ENCODE measurements around the gene CCNB2.
"Not testable (repeated sequence)": the region's sequence is repeated elsewhere in the genome, so short reads cannot be mapped to it uniquely, and the experiment has no call there.

Gene CCNB2

DNA sequence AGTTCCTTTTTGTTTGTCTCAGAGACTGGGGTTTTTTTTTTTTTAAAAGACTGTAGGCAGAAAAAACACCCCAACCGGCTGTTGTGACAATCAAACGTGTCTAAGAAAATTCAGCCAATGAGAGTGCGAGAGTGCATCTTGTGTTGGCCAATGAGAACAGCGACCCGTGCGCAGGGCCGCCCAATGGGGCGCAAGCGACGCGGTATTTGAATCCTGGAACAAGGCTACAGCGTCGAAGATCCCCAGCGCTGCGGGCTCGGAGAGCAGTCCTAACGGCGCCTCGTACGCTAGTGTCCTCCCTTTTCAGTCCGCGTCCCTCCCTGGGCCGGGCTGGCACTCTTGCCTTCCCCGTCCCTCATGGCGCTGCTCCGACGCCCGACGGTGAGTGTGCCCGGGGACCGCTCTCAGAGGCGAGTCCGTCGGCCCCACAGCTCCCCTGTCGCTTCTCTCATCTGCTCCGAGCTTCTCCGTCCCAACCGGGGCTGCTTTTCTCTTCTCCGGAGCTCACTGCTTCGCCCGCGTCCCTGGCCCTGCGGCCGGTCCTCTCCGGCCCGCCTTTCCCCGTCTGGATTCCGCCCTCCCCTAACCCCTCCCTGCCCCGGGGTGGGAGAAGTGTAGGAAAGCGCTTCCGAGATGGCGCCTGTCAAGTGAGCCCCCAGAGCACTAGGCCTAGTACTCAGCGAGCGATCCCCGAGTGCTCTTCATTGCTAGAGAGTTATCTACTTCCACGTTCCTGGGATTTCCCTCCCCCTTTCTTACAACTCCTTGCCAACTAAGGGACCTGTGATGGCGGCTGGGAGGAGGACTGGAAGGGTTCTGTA, at the start of gene CCNB2:
CCNB2 (plus strand) TSS at position 235 of the 821 bp plus-strand sequence; CDS start at position 358, 123 bp downstream.
- DNase-seq = peak; percentile 98

DNA sequence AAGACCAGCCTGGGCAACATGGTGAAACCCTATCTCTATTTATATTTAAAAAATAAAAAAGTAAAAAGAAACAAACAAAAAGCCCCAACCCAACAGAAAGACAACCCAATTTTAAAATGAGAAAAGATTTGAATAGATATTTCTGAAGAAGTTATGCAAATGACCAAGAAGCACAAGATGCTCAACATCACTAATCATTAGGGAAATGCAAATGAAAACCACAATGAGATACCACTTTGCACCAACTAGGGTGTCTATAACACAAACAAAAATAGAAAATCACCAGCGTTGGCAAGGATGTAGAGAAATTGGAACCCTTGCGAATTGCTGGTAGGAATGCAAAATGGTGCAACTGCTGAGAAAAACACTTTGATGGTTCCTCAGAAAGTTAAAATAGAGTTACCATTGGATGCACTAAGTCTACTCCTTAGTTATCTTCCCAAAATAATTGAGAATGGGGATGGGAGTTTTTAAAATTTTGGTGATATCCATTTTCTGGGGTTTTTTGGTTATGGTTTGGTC, 45.8 kb upstream of the CCNB2 start:
- no peak for DNase-seq

DNA sequence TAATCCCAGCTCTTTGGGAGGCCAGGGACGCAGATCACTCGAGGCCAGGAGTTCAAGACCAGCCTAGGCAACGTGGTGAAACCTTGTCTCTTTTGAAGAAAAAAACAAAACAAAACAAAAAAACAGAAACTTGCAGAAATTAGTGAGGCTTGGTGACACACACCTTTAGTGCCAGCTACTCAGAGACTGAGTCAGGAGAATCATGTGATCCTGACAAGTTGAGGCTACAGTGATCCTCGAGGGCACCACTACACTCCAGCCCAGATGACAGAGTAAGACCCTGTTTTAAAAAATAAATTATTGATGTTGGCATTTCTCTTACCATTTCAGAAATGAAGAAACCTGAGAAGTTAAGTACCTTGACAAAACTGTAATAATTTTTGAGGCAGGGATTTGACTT, 44.6 kb upstream of the CCNB2 start:
- DNase-seq = no peak

DNA sequence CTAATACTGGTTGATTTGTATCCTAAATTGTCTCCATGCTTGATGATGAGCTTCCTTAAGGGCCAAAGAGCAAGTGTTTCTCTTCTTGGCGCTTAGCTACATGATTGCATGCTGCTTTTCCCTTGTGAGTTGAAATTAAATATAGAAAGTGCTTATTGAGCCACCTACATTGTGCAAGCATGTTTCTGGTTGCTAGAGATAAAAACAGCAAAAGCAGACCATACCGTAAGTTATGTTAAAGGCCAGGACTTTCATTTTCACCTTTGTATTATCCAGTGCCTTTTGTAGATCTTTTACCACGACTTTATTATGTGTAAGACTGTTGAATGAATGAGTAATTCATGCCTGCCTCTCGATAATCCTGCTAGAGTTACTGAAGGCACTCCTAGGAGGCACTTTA, 41.9 kb upstream of the CCNB2 start:
- DNase-seq = peak; percentile 66

DNA sequence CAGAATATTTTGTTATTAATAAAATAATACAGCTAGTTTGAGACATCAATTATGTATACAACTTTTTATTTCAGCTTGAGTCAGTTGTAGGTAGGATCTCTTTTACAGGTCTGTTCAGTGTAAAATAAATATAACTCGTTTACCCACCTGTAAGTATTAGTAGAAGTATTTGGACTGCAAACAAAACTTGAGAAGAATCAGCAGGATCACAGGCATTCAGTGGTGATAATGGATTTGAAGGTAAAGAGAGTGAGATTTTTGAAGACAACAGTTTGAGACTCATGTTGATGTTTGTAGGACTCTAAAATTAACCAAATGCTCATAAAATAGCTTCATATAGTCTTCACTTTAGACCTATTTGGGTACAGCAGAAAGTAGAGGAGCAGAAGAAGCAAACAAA, 35.5 kb upstream of the CCNB2 start:
- DNase-seq = no peak

DNA sequence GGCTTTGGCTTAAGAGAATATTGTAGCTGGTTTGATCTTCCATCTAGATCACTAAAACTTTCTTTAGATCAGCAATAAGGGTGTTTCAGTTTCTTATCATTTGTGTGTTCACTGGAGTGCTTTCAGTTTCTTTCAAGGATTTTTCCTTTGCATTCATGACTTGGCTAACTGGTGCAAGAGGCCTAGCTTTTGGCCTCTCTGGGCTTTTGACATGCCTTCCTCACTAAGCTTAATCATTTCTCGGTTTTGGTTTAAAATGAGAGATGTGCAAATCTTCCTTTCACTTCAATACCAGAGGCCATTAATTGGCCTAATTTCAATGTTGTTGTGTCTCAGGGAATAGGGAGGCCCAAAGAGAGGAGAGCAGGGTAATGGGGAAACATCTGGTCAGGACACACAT, 30.3 kb upstream of the CCNB2 start:
- no peak for DNase-seq

DNA sequence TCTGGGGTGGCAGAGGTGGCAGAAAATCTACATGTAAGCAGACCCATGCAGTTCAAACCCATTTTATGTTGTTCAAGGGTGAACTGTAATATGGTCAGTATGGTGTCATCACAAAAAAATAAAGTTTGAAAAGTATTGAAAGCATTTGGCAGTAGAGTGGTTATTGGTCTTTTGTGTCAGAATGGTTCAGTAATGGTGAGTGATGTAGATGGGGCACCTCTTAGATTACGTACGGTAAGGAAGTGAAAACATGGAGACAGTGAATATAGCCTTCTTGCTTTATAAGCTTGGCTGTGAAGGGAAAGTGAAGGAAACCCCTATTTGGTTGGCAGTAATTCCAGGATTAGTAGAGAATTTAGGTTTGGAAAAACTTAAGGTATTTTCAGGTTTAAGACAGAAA, 17.2 kb upstream of the CCNB2 start:
- DNase-seq = no peak

DNA sequence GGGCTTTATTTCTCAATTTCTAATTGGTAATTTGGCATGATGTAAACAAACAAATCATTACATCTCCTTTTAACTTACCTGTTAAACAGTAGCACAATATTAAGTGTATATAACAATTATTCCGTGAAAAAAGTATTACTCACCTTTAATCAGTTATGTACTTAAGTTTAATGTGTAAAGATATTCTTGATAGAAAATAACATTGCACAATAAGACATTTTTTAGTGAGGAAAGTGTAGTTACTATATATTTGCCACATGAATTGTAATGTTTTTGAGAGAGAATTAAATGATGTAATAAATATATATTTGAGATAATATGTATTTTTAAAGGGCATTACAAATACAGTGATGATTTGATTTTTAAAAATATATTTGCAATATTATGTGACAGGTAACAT, 10.9 kb upstream of the CCNB2 start:
- DNase-seq = no peak

DNA sequence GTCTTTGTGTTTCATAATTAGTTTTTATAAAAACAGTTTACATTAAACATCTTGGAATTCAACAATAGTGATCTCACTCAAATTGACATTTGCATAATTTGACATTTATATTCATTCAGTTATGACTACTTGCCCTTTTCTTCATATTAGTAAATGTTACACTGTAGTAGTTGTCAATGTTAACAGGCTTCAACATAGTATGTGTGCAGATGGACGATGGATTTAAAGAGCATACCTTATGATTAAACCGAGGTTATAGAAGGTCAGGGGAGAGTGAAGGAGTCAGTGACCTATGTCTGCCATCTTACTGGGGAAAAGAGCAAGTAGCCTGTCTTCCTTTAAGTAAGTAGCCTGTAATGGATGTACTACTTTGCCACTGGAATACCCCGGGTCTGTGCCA, 8.5 kb upstream of the CCNB2 start:
- DNase-seq = no peak

DNA sequence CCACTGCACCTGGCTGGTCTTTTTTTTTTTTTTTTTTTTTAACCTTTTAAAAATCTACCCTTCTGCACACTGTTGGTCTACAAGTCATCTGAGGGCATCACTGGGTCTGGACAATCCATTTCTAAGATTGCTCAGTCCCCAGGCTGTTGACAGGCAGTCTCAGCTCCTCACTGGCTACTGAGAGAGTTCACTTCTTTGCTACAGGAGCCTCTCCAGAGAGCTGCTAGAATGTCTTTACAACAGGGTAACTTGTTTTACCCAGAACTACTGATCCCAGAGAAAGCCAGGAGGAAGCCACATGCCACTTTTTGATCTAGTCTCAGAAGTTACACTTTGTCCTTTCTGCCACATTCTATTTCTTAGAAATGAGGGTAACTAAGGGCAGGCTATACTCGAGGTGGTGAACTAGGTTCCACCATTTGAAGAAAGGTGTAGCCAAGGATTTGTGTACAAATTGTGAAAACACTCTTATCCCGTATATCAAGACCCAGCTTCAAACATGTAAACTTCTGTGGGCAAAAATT, 5.7 kb upstream of the CCNB2 start:
- no peak for DNase-seq

DNA sequence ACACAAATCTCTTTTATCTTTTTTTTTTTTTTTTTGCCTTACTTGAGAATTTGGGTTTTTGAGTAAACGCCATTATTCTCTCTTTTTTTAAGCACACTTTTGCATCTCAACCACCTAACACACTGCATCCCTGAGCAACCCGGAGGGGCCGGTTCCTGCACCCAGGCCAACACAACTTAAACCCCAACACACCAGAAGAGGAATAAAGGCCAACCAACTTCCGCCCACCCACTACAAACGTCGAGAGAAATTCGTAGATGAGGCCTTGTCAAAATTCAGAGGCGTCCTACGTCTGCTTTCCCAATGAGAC, 389 bp upstream of the CCNB2 start:
- DNase-seq = no peak

DNA sequence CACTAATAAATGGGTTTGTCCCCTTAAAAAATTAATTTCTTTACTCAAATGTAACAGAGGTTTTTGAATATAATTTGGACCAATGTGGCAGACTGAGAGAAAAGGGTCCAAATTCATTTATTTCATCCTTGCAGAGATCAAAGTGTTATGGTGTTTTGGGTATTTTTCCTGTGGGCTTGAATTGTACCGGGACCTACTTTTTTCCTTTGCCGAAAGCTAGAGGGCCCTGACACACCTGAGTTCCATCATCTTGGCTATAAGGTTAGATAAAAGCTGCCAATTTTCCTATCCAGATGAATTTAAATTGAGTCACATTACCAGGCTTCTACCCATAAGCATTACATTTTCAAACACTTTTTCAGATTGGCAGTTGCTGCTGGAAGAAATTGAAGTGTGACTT, 908 bp downstream of the CCNB2 start:
- DNase-seq = no peak

DNA sequence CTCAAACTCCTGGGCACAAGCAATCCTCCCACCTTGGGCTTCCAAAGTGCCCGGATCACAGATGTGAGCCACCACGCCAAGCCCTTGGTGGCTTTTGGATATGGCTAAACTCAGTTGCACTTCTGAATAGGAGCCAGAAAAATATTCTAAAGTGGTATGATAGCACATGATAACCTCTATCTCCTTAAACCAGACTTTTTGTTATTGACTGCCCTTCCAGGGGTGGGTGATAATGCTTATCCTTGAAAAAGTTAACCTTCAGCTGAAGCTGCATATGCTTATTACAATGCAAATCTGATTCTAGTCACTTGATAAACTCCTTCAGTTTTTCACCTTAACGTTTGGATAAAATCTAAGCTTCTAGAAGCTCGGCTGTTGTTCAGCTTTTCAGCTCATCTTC, 6.3 kb downstream of the CCNB2 start:
- peak; percentile 88 for DNase-seq

DNA sequence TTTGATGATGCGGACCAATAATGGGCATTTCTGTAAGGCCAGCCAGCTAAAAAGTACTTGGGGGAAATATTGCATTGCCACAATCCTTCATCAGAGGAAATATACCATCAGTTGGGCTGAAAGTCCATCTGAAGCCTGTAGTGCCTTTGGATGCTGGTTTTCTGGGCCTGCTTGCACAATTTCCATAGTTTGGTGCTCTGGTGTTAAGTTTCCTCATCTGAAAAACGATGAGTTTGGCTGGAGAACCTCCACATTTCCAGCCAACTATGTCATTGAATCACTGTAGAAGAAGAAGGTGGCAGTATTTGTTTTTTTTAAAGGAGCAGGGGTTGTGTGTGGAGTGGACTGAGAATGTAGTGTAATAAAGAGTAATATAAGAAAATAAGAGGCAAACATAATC, 10.1 kb downstream of the CCNB2 start:
- DNase-seq = no peak

DNA sequence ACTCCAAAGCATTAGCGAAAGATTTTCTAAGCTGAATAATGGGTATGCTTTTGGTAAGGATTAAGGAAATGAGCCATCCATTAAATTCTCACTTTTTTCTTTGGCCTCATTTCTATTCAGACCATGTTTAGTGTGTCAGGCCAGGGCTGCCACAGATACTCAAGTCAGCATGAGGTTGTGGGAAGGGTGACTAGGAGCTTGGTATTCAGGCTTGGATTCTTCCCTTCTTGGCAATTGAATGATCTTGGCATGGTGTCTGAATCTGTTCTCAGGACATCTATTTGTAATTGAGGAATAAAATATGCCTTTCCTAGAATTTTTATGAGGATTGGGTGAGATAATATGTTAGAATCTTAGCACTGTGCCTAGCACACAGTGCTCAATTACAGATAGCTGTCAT, 11.2 kb downstream of the CCNB2 start:
- no peak for DNase-seq

DNA sequence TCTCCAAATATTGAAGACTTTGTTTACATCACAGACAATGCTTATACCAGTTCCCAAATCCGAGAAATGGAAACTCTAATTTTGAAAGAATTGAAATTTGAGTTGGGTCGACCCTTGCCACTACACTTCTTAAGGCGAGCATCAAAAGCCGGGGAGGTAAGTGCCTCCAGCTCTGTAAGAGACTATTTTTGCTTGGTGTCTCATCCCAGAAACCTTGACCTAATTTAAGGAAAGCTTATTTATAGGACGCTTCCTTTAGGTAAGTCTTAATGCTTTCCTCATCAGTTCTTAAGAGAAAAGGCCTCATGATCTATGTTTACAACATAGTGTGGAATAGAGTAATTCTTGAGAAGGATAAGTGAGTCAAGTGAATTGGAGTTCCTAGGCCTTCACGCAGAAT, 11.8 kb downstream of the CCNB2 start:
- no peak for DNase-seq

DNA sequence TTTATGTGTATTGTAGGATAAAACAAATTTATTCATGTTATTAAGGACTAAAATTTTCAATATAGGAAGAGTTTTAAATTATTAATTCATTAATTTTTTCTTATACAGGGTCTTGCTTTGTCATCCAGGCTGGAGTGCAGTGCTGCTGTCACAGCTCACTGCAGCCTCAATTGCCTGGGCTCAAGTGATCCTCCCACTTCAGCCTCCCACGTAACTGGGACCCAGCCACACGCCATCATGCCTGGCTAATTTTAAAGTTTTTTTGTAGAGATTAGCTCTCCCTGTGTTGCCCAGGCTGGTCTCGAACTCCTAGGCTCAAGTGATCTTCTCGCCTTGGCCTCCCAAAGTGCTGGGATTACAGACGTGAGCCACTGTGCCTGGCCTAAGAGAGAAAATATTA, 14.7 kb downstream of the CCNB2 start:
- no peak for DNase-seq

DNA sequence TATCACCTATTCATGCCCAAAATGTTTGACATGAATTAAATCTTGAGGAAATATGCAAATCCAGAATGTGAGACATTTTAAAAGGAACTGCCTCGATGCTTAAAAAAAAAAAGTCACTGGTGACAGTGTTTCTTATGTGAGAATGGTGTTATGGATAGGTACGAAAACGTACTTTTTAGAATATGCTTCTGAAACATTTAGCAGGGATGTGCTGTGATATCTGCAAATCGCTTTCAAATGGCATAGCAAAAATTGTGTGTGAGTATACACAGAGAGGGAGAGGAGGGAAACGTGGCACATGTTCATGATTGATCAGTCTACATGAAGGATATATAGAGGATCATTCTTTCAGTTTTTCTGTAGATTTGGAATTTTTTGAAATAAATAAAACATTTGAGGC, 16.0 kb downstream of the CCNB2 start:
- no peak for DNase-seq

DNA sequence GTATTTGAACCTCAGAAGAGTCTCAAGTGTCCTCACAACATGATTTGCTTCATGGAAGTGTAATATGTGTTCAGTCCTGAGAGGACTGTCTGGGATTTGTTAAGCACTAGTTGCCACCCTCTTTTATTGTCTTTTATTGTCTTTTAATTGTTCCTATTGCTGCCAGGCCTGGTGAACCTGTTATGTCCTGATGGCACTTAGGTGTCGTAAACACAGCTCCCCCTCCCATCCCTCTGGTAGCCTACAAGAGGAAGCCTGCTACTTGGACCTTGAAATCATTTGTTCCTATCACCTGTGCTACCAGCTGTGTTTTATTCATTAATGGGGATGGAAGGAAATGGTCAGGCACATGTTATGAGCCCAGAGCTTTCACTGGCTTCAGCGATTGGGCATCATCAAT, 19.3 kb downstream of the CCNB2 start:
- no peak for DNase-seq

DNA sequence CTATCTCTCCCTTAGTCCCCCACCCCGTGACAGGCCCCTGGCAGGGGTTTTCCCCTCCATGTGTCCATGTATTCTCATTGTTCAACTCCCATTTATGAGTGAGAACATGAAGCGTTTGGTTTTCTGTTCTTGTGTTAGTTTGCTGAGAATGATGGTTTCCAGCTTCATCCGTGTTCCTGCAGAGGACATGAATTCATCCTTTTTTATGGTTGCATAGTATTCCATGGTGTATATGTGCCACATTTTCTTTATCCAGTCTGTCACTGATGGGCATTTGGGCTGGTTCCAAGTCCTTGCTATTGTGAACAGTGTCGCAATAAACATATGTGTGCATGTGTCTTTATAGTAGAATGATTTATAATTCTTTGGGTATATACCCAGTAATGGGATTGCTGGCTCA, 20.7 kb downstream of the CCNB2 start:
- DNase-seq = not testable (repeated sequence)

DNA sequence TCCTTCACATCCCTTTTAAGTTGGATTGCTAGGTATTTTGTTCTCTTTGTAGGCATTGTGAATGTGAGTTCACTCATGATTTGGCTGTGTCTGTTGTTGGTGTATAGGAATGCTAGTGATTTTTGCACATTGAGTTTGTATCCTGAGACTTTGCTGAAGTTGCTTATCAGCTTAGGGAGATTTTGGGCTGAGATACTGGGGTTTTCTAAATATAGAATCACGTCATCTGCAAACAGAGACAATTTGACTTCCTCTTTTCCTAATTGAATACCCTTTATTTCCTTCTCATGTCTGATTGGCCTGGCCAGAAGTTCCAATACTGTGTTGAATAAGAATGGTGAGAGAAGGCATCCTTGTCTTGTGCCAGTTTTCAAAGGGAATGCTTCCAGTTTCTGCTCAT, 22.3 kb downstream of the CCNB2 start:
- not testable (repeated sequence) for DNase-seq

DNA sequence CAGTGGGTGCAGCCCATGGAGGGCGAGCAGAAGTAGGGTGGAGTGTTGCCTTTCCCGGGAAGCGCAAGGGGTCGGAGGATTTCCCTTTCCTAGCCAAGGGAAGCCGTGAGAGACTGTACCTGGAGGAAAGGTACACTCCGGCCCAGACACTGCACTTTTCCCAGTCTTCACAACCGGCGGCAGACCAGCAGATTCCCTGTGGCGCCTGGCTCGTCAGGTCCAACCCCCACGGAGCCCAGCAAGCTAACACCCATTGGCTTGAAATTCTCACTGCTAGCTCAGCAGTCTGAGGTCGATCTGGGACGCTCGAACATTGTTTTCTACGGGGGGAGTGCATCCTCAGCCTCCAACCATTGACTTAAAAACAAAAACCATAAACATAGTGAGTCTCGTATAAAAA, 26.5 kb downstream of the CCNB2 start:
- no peak for DNase-seq

DNA sequence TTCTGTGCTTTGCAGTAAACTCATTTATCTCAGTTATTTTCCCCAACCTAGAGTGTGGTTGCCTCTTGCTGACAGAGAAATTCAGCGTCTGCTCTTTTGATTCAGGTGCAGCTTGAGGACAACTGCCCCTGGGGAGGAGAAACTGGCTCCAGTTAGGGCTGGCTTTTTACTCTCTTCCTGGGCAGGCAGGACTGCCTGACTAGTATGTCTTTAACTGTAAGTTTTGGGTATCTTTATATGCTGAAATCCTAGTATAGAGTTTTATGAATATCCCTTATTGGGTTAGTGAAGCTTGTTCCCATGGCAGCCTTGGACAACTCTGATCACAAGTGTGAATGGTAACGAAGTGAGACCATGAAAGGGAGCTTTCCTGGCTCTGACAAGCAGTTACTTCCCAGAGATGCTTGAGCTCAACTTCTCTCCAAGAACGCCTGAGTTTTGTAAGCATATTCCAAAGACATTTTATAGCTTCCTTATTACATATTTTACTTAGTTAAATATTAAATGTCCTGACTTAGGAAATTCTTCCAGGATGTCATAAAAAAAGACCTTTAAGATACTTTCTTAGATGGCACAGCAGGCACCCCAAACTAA, 27.1 kb downstream of the CCNB2 start:
- DNase-seq = no peak

DNA sequence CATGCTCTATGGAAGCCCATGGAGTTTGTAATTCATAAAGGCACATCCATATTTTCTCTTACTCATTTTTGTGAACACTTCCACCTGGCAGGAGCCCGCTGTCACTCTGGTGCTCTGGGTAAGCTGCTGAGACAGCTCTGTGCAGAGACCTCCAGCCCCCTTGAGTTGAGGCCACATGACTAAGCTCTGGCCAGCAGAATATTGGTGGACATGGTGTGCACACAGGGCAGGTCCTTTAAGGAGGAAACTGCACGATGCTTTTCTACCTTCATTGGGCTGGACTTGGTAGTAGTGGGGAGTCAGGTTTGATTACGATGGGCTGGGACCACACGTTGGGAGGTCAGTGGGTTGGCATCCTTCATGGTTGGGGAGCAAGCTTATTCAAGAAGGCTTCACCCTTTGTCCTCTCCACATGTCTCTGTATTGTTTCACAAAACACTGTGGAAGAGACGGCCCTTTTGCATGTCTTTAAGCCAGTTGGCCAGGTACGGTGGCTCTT, 29.0 kb downstream of the CCNB2 start:
- no peak for DNase-seq

Measured in hematopoietic multipotent progenitor cell treated with erythropoietin and hydrocortisone succinate and interleukin-3 and kit ligand, for 8 days (in vitro differentiated cells).